Colonic mucosa (tissue), 4 donors: ENCODE results near the gene SLC19A1. TPM values are rescaled to one million over a fixed set of nuclear protein-coding genes. Genes with fewer than 3 reads are reported as not detected.
A peak's percentile ranks its signal among the peaks of the same experiment; 100 is the strongest.

Source experiments
- DNase-seq: peaks from one replicate; pipeline ENCODE4 v3.0.0-alpha.2; 2020
- H3K27ac ChIP-seq: fragments of 200-600 bp; one replicate; pipeline ENCODE4 v1.8.0; 2021
- H3K27me3 ChIP-seq: fragments of 200-600 bp; one replicate; pipeline ENCODE4 v1.8.0; 2021
- H3K36me3 ChIP-seq: fragments of 200-600 bp; one replicate; pipeline ENCODE4 v1.8.0; 2021
- H3K4me1 ChIP-seq: fragments of 200-600 bp; one replicate; pipeline ENCODE4 v1.8.0; 2021; ENCODE audit warnings: mild to moderate bottlenecking
- H3K4me3 ChIP-seq: fragments of 200-600 bp; one replicate; pipeline ENCODE4 v1.8.0; 2021
- H3K9ac ChIP-seq, 2 donors: one replicate each; pipeline ENCODE4 v1.7.0; 2013; ENCODE audit warnings: control low read depth in 2 of 2, low read depth in 2 of 2, low read length in 2 of 2
- H3K9me3 ChIP-seq: fragments of 200-600 bp; one replicate; pipeline ENCODE4 v1.8.0; 2021
- intact Hi-C: fragments of 100-400 bp; cut with DNase I; formaldehyde crosslinking; loops from one replicate; pipeline ENCODE4 v1.14.1; 2022
- total RNA-seq, 2 donors: library from RNA; stranded (reverse); fragmentation: NEBNext Ultra II Directional in 1 of 2; extraction: Animal tissue kit (Norgen Biotek cat#: 25700) in 1 of 2; gene quantifications; one replicate each; pipeline ENCODE4 v1.2.1, GENCODE V29; 2021
- TF ChIP-seq, protein P1 (sequence below): fragments of 200-600 bp; IDR thresholded peaks from one replicate; pipeline ENCODE4 v1.8.0; 2022; ENCODE audit warnings: antibody characterized with exemption, mild to moderate bottlenecking
- donor health status: healthy.
- donor health status: DM: no; HTN: no; CAD: no.
- donor health status: DM: no; HTN: no; CAD: no.

Gene SLC19A1
- total RNA-seq, 2 donors from 2014 or later: 10.7 to 25.3 TPM

DNA sequence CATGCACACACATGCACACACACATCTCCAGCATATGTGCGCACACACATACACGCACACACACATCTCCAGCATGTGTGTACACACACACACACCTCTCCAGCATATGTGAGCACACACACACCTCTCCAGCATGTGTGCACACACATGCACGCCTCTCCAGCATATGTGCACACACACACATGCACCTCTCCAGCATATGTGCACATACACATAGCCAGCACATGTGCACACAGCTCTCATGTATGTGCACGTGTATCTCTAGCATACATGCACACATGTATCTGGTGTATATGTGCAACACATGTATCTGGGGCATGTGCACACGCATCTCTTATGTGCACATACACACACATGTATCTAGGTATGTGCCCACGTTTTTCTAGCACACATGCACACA, 57.9 kb downstream of the SLC19A1 start:
- Histone ChIP-seq H3K4me3 (no peak overlapping the region), H3K9me3 (no peaks in the 10 kb centered on the region), H3K27me3 (no peaks in the 10 kb centered on the region), H3K9ac (no peak overlapping the region), H3K36me3 (no peaks in the 10 kb centered on the region), H3K4me1 (no peaks in the 10 kb centered on the region), H3K27ac (no peak overlapping the region)
- intact Hi-C loops: no loop called here
- TF ChIP-seq, protein P1, sequence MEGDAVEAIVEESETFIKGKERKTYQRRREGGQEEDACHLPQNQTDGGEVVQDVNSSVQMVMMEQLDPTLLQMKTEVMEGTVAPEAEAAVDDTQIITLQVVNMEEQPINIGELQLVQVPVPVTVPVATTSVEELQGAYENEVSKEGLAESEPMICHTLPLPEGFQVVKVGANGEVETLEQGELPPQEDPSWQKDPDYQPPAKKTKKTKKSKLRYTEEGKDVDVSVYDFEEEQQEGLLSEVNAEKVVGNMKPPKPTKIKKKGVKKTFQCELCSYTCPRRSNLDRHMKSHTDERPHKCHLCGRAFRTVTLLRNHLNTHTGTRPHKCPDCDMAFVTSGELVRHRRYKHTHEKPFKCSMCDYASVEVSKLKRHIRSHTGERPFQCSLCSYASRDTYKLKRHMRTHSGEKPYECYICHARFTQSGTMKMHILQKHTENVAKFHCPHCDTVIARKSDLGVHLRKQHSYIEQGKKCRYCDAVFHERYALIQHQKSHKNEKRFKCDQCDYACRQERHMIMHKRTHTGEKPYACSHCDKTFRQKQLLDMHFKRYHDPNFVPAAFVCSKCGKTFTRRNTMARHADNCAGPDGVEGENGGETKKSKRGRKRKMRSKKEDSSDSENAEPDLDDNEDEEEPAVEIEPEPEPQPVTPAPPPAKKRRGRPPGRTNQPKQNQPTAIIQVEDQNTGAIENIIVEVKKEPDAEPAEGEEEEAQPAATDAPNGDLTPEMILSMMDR: no peak
- no peak for DNase-seq

DNA sequence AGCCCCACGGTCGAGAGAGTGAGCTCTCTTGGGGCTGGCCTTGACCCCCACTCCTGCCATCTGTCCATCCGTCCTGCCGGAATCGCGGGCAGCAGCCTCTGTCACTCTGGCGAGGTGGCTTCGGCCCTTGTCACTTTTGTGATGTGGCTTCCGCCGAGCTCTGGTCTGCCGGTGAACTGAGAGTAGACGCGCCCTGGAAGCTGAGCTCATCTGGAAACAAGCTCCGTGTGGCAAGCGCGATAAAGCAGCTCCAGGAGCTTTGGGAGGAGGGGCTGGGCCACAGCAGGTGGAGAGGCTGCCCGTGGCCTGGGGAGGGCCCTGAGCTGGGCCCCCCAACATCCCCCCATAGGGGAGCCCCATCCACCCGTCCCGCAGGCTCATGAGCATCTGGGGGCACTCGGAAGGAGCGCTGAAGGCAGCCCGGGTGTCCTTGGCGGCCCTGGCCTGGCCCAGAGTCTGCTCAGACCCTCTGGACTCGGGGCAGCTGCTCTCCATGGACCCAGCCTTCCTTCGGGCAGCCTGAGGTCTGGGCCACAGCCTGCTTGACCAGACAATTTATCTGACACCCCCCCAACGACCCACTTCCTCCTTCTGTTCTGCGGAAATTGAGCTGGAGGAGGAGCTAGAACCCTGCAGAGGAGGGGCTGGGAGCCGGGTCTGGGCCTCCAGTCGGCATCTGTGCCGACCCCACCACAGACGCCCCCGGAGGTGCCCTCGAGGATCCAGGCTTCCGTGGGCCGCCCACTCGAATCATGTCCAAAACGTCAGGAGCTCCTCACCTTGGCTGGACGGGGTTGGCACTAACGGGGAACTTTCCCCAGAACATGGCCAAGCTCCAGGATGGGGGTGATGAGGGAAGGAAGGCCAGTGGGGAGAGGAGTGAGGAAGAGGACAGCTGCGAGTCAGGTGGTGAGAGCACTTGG, 59.1 kb downstream of the SLC19A1 start:
- no peaks in the 10 kb centered on the region for H3K27me3 ChIP-seq
- TF ChIP-seq, protein P1: no peak
- H3K9ac ChIP-seq: peak overlapping the region in 1 of 2 donors; percentile 12
- H3K4me3 ChIP-seq: no peak overlapping the region
- no peak for DNase-seq
- intact Hi-C loops: no loop called here
- no peaks in the 10 kb centered on the region for H3K4me1 ChIP-seq
- no peak overlapping the region for H3K27ac ChIP-seq
- H3K9me3 ChIP-seq: no peaks in the 10 kb centered on the region
- H3K36me3 ChIP-seq: no peaks in the 10 kb centered on the region

DNA sequence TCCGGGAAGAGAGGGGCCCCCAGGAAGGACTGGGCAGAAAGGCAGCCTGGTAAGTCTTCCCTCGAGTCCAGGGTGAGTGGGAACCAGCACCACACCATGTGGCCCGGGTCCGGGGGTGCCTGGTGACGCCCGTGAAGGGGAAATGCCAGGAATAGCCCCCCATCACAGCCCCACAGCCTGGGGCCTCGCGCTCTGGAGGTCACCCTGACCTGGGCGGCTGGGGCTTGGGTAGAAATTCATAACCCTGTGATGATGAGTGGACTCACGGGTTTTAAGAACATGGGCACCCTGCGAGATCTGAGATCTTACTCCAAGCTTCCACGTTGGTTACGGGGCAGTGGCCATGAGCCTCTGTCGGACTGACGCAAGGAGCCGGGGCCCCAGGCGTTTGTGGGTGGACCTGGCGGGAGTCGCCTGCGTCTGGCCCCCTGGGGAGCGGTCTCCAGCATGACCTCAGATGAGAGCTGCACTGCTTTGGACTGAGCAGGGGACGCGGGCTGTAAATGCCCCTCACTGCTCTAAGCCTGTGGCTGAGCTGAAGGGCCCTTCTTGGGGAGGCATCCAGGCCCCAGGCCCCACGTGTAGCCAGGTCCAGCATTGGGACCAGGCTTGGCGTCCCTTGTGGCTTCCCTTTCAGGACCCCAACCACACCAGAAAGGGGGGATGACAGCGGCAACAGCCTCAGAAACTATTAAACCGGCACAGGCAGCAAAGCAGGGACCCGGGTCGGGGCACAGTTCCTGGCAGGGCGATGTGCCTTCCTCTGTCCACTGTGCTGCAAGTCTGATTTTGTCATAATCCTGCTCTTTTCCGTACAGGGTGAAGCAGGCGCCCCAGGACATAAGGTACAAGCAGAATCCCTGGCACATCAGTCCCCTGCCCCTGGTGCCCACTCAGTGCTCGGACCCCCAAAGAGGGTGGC, 60.0 kb downstream of the SLC19A1 start:
- Histone ChIP-seq H3K36me3 (no peaks in the 10 kb centered on the region), H3K27ac (no peak overlapping the region), H3K9me3 (no peaks in the 10 kb centered on the region), H3K27me3 (no peaks in the 10 kb centered on the region), H3K4me1 (no peaks in the 10 kb centered on the region), H3K4me3 (no peak overlapping the region), H3K9ac (no peak overlapping the region)
- no peak for DNase-seq
- TF ChIP-seq, protein P1: no peak
- intact Hi-C loops: no loop called here

DNA sequence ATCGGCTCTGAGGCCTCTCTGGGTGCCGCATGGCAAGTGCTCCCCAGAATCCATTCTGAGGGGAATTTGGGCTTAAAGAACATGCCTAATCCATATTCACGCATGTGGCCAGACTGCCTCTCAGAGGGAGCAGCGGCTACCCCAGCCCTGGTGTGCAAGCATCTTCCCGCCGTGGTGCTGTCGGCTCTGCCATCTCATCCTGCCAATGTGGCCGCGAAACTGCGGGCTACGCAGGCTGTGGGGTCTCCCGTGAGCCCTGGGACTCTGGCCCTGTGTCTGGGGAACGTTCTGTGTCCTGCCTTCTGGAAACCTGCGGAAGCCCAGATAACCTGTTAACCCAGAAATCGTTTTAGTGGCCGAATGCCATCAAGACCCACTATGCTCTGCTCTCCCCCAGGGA, 60.7 kb downstream of the SLC19A1 start:
- no peaks in the 10 kb centered on the region for H3K36me3 ChIP-seq

More for the DNA sequence above, 60.7 kb downstream of the SLC19A1 start:
- Histone ChIP-seq H3K4me1 (no peaks in the 10 kb centered on the region), H3K27ac (no peak overlapping the region), H3K27me3 (no peaks in the 10 kb centered on the region), H3K9me3 (no peaks in the 10 kb centered on the region), H3K4me3 (no peak overlapping the region), H3K9ac (no peak overlapping the region)
- no peak for DNase-seq
- intact Hi-C loops: no loop called here
- TF ChIP-seq, protein P1: no peak
